Measurements from ENCODE around the gene ZNF580.

Gene ZNF580

DNA sequence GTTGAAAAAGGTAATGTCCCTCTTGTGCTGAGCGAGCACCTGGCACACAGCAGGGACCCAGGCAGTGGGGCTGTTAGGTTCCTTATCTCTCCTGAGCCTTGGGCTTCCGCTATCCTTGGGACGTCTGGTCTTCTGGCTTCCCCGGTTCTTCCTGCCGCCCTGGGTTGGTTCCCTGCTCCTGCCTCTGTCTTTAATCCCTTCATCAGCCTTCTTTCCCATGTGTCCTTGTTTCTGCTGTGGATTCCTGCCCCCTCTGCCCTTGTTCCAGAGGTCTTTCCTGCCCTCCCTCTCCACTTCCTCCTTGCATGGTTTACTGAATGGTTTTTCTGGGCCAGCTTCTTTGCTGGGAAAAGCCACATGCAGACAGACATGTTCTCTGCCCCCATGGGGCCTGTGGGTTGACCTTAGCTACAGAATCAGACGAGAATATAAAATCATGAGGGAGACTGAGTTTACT is 36.8 kb downstream of the ZNF580 start:
- H3K4me3 ChIP-seq (ENCODE audit: low read depth, low read length) = peak overlapping the region; percentile 75
- DNase-seq (ENCODE audit: low read depth) = no peak
- TF ChIP-seq, protein P1, sequence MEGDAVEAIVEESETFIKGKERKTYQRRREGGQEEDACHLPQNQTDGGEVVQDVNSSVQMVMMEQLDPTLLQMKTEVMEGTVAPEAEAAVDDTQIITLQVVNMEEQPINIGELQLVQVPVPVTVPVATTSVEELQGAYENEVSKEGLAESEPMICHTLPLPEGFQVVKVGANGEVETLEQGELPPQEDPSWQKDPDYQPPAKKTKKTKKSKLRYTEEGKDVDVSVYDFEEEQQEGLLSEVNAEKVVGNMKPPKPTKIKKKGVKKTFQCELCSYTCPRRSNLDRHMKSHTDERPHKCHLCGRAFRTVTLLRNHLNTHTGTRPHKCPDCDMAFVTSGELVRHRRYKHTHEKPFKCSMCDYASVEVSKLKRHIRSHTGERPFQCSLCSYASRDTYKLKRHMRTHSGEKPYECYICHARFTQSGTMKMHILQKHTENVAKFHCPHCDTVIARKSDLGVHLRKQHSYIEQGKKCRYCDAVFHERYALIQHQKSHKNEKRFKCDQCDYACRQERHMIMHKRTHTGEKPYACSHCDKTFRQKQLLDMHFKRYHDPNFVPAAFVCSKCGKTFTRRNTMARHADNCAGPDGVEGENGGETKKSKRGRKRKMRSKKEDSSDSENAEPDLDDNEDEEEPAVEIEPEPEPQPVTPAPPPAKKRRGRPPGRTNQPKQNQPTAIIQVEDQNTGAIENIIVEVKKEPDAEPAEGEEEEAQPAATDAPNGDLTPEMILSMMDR (IDR thresholded peaks at IDR 0.05; ENCODE audit: low read depth, low read length, missing control alignments) = no peak

DNA sequence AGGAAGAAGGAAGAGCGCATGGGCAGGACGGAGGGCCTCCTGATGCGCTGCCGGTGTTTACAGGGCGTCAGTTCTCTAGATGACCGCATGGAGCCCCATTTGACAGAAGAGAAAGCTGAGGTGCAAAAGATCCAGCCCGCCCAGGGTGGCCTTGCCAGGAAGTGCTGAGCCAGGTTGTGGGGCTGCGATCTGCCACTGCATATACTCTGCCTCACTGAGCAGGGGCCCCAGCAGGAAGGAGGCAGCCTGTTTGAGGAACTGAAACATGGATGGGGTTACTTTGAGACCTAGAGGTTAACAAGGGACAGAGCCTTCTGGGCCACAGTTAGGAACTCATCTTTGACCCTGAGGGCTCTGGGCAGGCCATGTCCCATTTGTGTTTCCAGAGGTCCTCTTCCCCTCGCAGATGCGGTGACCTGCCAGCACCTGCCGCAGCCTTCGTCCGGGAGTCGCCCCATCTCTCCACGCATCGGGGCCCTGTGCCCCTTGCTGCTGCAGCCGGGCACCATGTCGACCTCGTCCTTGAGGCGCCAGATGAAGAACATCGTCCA is 37.4 kb downstream of the ZNF580 start:
- DNase-seq (ENCODE audit: low read depth) = peak; percentile 94
- TF ChIP-seq, protein P1 (IDR thresholded peaks at IDR 0.05; ENCODE audit: low read depth, low read length, missing control alignments) = peak; percentile 56
- peak overlapping the region; percentile 75 for H3K4me3 ChIP-seq (ENCODE audit: low read depth, low read length)

DNA sequence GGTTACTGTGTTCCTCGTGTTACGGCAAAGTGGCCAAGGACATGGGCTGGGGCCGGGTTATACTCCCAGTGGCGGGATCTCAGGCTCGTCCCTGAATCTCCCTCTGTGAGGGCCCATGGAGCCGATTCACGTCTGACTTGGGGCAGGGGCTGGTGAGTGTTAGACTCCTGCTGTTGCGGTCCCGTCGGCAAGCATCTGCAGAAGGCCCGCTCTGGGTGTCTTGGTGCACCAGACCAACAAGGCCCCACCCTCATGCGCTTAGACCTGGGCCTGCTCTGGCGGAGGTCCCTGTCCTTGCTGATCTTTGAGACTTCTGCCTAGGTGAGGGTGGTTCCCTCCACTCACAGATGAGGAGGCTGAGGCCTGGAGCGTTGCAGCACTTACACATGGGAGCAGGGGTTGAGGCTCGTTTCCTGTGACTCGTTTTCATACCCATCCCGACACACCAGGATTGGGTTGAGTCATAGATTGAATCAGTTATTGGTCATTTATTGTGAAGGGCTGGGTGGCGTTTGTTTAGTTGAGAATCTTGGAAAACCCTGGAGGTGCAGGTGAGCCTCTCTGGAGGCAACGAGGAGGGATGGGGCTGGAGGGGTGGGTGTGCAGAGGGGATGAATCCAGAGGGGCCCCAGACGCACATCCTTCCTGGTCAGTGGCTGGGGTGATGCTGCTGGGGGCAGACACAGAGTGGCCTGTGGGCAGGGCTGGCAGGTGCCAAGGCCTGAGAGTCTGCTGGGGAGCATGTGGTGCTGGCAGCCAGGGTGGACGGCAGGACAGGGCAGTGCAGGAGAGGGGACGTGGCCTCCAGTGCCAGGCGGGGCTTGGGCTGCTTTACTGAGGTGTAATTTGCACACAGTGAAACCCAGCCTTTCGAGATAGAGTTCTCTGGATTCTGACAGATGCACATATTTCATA is 38.8 kb downstream of the ZNF580 start:
- no peak for DNase-seq (ENCODE audit: low read depth)
- H3K4me3 ChIP-seq (ENCODE audit: low read depth, low read length) = peak overlapping the region; percentile 38
- TF ChIP-seq, protein P1 (IDR thresholded peaks at IDR 0.05; ENCODE audit: low read depth, low read length, missing control alignments) = no peak

DNA sequence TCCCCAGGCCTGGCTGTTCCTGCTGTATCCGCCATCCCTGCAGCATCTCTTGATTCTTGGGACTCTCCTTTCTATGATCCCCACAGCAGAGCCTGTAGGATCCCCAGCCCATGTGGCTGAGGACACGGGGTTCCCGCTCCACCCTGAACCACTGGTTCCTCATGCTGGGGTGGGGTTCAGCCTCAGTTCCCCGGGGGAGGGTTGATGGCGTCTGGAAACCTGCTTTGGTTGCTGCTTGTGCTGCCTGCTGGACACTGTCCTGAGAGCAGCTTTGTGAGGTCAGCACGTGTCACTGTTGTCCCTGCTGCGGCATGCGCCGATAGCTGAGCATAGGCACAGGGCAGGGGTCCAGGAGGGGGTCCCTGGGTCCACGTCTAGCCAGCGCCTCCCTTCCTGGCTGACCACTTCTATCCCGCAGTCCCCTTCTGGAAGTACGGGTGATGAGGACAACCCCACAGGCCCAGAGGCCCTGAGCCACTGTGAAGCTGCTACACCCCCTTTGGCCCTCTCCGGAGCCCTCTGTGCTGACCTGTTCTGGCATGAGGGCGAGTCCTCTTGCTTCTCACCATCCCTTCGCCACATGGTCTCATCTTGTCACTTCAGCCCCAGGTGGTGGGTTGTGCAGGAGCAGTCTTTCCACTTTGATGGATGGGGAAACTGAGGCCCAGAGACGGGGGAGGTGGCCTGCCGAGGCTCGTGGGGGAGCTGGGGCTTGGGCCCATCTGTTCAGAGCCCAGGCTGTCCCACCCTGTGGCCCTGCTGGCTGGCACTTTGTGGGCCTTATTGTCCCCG is 39.7 kb downstream of the ZNF580 start:
- no peak overlapping the region for H3K4me3 ChIP-seq (ENCODE audit: low read depth, low read length)
- DNase-seq (ENCODE audit: low read depth) = no peak
- TF ChIP-seq, protein P1 (IDR thresholded peaks at IDR 0.05; ENCODE audit: low read depth, low read length, missing control alignments) = no peak

DNA sequence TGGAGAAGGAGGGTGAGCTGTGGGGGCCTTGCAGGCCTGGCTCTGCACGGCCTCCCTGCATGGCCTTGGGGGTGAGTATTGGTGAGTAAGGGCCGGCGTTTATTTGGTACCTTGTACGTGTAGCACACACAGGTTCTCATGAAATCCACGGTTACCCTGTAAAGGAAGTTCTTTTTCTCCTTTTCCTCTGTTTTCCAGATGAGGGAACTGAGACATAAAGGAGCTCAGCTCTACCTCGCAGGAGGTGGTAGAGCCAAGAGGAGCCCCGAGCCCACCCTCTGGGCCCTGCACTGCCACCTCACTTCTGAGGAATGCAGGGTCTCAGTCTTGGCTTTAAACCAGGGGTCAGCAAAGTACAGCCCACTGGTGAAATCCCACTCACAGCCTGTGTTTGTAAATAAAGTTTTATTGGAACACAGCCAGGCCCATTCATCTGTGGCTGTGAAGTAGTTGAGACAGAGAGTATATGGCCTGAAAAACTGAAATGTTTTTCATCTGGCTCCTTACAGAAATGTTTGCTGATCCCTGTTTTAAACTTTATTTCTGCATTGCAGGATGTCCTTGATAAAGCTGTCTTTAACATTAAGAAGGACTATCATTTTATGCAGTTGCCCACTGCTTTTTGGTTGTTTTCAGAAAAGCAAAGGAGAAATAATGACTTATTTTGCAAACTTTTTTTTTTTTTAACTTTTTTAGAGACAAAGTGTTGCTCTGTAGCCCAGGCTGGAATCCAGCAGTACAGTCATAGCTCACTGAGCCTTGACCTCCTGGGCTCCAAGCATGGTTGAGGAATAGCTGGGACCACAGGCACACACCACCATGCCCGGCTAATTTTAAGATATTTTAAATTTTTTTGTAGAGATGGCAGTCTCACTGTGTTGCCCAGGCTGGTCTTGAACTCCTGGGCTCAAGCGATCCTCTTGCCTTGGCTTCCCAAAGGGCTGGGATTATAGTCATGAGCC is 40.6 kb downstream of the ZNF580 start:
- no peak for DNase-seq (ENCODE audit: low read depth)
- TF ChIP-seq, protein P1 (IDR thresholded peaks at IDR 0.05; ENCODE audit: low read depth, low read length, missing control alignments) = no peak
- no peak overlapping the region for H3K4me3 ChIP-seq (ENCODE audit: low read depth, low read length)
